ENCODE data around the gene HMX1. TPM values are rescaled to one million over a fixed set of nuclear protein-coding genes. Genes with fewer than 3 reads are reported as not detected.

Gene HMX1
- total and polyA plus RNA-seq, 12 donors, result 2.7 TPM; not detected in 11

- peak in 3 of 7 donors; percentile 3 to 28 (median 7) for DNase-seq
Measured at GRCh38 chr4:8820178-8821102, 51.2 kb downstream of the HMX1 start.

GRCh38 chr4:8819473-8820177, 52.0 kb downstream of the HMX1 start:
- Histone ChIP-seq H3K36me3 (replicated peaks in 1 of 2) (no peaks in the 10 kb centered on the region), H3K4me3 (no peak overlapping the region), H3K9me3 (replicated peaks in 1 of 3) (no peaks in the 10 kb centered on the region), H3K27me3 (no peaks in the 10 kb centered on the region), H3K27ac (no peak overlapping the region), H3K4me1 (replicated peaks in 1 of 2) (no peaks in the 10 kb centered on the region)
- DNase-seq, result peak in 3 of 7 donors; percentile 5 to 28 (median 6)
- intact Hi-C loops (cut with DNase I), result no loop called here
- TF ChIP-seq CTCF (IDR thresholded peaks at IDR 0.05) (no peak), POLR2A (IDR thresholded peaks at IDR 0.05) (no peak)
- 59 to 63% (median 62%) methylated on average over 14 to 19 of the region's 19 CpGs for WGBS, 4 donors

More at GRCh38 chr4:8820178-8821102, 51.2 kb downstream of the HMX1 start:
- Histone ChIP-seq H3K27me3 (no peaks in the 10 kb centered on the region), H3K4me1 (replicated peaks in 1 of 2) (no peaks in the 10 kb centered on the region), H3K36me3 (replicated peaks in 1 of 2) (no peaks in the 10 kb centered on the region), H3K27ac (no peak overlapping the region), H3K9me3 (replicated peaks in 1 of 3) (no peaks in the 10 kb centered on the region), H3K4me3 (no peak overlapping the region)
- WGBS, 4 donors, result 71 to 79% (median 74%) methylated on average over 18 to 30 of the region's 30 CpGs
- TF ChIP-seq CTCF (IDR thresholded peaks at IDR 0.05) (no peak), POLR2A (IDR thresholded peaks at IDR 0.05) (no peak)
- intact Hi-C loops (cut with DNase I), result no loop called here

DNA sequence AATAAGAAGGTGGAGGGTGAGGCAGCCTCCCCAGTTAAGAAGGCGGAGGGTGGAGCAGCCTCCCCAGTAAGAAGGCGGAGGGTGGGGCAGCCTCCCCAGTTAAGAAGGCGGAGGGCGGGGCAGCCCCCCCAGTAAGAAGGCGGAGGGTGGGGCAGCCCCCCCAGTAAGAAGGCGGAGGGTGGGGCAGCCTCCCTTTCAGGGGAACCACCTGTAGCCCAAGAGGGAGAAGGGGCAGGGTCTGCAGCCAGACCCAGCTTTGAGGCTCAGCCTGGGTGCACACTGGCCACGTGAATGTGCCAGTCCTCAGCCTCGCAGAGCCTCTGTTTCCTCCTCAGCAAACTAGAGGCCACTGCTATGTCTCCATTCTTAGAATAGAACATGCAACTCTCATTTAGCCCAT, 52.6 kb downstream of the HMX1 start:
- Histone ChIP-seq H3K4me1 (replicated peaks in 1 of 2) (no peaks in the 10 kb centered on the region), H3K27me3 (no peaks in the 10 kb centered on the region), H3K4me3 (no peak overlapping the region), H3K36me3 (replicated peaks in 1 of 2) (no peaks in the 10 kb centered on the region), H3K27ac (no peak overlapping the region), H3K9me3 (replicated peaks in 1 of 3) (no peaks in the 10 kb centered on the region)
- peak in 1 of 7 donors; percentile 10 for DNase-seq
- 71 to 78% (median 73%) methylated on average over 6 to 8 of the region's 8 CpGs for WGBS, 4 donors
- intact Hi-C loops (cut with DNase I), result no loop called here
- TF ChIP-seq CTCF (IDR thresholded peaks at IDR 0.05), result no peak
- no peak for TF ChIP-seq POLR2A (IDR thresholded peaks at IDR 0.05)
